ENCODE measurements around the gene AKR1E2.

AKR1E2 gene

DNA sequence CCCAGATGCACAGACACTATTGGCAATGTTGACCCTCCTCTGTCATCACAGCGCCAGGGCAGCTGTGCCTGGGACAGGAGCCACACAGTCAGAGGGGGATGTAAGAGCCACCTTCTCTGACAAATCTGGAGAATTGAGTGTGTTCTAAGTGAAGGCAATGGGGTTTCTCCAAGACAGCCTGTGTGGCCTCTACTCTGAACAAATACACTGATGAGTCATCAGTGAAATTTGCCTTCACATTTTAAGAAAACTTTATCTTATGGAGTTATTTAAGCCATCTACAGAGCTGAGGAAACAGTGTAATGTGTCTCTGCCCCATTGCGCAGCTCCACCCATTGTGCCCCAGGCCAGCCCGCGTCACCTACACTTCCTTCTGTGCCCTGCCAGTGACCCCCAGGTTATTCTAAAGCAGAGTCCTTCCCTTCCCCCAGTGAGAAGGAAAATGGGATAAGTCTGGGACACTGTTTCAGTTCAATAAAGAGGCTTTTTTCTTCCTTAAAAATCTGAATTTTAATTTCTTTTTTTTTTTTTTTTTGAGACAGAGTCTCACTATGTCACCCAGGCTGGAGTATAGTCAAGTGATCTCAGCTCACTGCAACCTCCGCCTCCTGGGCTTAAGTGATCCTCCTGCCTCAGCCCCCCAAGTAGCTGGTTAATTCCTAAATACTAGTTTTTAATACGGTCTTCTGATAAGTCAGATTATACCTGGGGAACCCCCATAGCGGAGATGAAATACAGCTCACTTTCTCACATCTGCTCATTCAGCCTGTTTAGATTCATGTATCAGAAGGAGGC is 21.8 kb downstream of the AKR1E2 start:
- DNase-seq: no peak

DNA sequence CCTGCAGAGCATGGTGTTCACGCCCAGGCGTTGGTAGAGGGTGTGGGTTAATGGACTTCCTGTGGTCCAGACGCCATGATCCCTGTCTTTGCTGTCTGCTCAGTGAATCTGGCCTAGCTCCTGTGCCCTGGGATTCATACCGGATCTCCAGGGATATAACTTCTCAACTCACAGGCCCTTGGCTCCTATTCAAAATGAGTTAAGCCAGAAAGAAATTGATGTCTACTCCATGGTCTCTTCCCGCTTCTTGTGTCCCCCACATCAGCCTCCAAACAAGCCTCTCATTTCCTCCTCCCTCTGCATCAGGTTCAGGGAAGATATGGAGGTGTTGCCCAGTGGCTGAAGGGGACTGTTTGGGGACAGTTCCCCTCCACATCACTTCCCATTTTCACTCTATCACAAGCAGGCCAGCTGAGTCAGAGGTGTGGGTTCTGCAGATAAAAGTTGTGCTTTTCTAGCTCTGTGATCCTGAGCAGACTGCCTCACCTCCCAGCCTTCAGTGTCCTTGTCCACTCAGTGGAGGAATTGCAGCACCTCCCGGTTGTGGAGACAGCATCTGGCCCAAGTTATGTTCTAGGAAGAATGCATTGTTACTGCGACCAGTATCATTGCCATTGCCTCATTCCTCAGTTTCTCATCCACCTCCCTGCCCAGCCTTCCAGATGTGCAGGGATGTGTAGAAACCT is 22.5 kb downstream of the AKR1E2 start:
- DNase-seq: no peak

DNA sequence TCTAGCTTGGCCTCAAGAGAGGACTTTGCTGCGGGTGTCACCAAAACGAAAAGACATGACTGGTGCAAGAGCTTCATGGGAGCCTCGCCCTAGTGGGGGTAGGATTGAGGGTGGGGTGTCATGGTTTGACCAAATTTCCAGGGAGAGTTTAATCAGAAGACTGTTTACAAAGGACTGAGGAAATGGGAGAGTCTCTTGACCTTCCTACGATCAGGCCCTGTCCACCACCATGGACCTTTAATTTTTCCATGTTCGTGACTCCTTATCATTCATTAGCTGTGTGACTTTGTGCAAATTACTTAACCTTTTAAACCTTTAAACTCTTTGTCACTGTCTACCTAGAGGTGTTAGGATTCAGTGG is 23.0 kb downstream of the AKR1E2 start:
- DNase-seq: no peak

DNA sequence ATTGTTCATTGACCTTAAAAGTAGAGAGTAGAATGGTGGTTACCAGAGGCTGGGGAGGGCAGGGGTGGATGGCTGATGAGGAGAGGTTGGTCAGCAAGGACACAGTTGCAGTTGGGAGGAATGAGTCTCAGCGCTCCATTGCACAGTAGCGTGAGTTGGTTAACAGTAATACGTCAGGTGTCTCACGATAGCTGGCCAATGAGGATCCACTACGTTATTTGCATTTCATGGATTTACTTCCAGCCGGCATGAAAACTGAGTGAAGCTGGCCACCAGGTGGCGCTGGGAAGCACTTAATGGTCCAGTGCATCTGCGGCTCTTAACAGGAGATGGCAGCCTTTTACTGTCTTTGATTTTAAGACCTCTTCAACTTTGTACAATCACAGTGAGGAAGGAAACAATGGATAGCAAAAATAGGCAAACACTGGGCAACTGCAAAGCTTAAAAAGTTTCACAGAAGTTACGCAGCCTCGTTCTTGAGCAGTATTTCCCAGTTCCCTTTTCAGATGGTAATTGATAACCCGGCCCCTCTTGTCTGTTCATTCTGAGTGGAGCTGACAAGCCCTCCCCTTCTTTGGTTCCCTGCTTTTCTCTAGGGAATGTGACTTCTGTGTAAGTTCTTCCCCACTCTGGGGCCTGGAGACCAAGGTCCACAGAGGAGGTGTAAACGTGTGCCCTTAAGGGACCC is 23.7 kb downstream of the AKR1E2 start:
- peak; percentile 91 for DNase-seq

DNA sequence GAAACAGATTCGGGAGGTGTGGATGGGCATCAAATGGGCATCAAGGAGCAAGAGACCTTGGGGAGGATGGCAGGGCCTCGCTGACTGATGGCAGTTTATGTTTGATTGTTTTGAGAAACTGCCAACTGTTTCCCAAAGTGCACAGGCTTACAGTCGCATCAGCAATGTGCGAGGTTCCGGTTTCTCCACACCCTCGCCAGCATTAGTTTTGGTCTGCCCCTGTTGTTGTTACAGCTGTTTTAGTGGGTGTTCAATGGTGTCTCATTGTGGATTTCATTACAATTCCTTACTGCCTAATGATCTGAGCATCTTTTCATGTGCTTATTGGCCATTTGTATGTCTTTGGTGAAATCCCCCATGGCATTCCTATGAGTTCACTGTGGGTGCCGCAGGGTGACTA is 24.4 kb downstream of the AKR1E2 start:
- no peak for DNase-seq

DNA sequence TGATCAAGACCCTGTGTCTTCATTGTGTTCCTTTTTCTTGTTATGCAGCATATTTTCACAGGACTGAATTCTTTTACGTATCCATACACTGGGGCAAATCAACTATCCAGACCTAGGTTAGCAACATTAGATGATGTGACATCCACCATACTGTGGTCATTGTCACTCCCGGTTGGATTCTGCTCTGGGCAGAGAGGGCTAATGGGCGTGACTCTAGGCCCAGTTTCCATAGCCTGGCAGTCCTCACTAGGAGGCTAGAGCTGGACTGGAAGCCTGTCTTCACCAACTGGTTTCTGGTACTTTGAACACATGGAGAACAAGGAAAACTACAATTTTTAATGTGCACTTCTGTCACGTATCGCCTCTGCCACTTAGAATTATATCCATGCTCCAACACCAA is 25.2 kb downstream of the AKR1E2 start:
- DNase-seq: no peak

DNA sequence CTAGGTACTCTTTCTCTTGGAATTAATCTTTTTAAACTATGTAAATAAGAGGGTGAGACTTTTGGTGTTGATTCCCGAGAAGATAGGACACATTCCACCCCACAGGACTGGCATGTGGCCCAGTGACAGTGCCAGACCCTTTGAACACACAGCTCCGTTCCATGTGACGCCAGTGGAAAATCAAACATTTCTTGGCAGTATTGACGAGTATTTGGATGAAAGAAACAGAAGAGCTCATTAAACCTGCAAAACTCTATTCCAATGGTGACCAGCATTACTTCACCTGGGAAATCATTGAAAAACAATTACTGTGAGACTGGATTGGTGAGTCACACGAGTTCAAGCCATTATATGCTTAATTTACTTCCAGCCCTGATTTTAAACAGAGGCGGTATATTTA is 25.8 kb downstream of the AKR1E2 start:
- DNase-seq: no peak

DNA sequence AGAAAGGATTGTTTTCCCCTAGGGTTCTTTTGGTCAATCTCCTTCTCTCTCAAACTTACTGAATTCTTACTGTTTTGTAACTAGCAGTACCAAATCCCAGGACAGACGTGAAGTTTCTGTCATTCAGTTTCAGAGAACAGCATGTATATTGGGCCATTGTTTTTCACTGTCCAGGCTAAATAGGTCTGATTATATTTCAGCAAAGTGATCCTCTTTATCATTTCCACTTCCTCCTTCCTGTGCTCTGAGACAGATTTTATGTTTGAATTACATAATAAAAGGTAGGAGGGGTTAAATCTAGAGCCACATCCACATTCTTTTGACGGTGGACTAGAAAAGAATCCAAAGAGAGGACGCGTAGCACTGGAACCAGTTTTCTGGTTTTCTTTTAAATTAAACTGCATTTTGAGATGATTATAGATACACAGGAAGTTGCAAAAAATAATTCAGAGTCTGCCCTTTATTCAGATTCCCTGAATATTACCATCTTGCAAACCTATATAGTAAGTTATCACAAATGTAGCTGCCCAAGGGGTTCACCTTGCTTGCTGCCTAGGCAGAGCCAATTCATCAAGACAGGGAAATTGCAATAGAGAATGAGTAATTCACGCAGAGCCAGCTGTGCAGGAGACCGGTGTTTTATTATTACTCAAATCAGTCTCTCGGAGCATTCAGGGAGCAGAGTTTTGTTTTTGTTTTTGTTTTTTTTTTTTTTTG is 40.1 kb downstream of the AKR1E2 start:
- no peak for DNase-seq

DNA sequence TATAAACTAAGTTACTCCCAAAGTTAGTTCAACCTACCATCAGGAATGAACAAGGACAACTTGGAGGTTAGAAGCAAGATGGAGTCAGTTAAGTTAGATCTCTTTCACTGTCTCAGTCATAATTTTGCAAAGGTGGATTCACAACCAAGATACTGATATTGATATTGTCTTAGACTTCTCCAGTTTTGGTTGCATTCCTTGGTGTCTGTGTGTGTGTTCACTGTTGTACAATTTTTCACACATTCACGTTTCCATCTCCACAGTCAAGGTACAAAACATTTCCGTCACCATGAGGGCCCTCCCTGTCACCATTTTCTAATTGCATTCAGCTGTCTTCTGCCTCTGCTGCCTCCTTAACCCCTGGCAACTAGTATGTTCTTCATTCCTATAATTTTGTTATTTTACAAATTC is 41.1 kb downstream of the AKR1E2 start:
- no peak for DNase-seq

DNA sequence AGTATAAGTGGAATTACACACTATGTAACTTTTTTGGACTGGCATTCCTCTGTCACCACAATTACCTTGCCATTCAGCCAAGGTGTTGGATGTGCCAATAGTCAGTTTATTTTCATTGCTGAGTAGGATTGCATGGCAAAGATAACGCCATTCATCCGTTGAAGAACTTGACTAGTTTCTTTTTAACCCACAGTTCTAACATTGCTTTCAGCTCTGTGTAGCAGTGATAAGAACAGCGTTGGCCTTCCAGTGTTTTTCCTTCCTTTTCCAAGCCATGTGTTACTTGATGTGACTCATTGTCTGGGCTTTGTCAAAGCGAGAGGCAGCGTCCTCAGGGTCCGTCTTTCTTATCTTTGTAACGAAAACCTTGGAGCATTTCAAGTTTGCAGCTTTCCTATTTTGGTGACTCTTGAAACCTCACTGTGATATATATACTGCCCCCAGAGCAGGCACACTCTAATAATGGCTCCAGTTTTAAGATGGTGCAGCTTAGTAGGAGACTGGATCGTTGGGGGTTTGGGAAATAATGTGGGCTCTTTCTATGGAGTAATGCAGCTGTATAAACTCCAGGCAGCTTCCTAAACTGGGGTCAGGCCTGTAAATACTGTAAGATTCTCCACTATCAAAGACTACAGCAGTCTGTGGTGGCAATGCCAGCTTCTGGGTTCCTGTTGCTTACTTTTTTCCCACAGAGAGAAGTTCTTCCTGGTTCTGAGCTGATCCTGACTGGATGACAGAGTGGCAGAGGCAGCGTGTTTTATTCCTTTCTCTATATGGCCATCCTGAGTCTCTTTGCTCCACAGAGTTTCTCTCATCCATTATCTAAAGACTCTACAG is 41.7 kb downstream of the AKR1E2 start:
- no peak for DNase-seq

DNA sequence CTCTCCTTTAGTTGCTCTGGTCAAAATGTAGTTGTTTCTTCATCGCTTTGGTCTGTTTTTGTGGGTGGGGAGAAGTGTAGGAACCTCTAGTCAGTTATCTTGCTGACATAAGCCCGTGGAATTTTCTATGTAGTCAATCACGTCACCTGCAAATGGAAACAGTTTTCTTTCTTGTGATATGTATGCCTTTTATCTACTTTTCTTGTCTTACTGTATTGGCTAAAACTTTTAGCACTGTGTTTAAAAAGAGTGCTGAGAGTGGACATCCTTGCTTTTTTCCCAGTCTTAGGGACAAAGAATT is 42.3 kb downstream of the AKR1E2 start:
- no peak for DNase-seq

DNA sequence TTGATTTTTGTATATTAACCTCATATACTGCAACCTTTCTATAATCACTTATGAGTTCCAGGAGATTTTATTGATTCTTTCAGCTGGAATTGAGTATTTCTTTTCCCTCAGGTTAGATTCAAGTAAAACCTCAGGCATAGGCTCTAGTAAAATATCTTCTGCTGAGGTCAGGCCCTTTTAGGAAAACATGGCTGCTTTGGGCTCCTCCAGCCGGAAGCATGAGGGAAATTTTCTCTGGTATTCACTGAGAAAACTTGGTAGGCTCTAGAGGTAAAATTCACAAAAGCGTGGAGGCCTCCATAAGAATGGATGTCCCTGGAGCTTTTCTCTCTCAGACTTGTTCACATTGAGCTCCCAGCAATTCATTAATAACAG is 56.7 kb downstream of the AKR1E2 start:
- DNase-seq: no peak

DNA sequence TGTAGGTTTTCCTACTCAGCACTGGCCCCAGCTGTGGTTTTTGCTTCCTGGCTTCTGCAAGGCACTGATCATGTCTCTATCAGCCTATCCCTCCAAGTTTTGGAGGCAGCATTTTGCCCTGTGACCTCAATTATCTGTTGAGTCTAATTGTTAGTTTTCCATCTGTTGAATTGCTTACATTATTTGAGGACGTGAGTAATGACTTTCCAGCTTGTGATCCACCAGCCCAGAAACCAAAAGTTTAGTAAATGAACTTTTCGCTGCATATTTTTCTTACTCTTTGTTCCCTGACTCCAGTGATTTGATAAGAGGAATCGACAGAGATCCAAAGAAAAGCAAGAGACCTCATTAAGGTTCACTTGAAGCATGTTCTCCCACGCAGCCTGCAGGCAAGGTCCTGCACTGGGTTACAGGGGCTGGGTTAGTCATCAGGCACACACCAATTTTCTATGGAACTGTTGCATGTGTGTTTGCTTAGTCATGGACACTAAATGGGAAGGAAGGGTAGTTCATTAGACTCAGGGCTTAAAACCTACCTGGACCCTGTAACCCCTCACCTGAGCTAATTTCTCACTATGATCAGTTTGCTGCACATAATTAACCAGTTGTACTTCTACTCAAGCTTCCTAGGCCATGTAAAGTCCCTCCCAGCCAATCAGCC is 57.2 kb downstream of the AKR1E2 start:
- no peak for DNase-seq

DNA sequence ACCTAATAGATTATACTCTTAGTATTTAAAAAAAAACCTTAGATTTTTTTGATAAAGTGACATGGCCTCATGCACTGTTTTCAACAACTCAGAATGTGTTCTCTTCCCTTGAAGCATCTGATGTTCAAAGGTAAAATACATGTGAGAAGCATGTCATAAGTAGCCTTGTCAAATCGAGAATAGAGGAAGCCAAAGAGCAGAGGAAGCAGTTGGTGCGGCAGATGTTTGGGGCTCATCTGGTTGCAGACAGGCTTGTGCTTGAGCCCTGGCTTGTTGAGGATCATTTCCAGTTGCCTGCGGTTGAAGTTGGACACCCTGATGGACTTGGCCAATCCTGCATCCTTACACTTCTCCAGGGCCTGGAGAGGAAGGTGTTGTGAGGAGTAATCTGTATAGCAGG is 59.2 kb downstream of the AKR1E2 start:
- DNase-seq: no peak

DNA sequence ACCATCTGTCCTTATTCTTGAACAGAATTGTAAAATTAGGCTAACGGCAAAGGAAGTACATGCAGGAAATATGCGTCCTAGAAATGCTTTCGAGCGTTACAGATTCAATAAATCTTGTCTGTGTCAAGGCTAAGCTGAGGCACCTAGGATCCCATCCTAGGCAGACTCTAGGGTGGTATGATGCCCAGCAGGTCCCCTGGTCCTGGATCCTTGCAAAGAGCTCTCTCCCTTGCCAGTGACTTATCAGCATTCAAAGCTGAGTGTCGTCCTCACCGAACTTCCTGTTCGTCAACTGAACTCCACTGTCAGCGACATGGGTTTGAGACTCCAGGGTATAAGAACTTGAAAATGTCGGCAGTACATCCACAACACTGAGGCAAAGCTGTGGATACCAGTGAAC is 61.5 kb downstream of the AKR1E2 start:
- no peak for DNase-seq

DNA sequence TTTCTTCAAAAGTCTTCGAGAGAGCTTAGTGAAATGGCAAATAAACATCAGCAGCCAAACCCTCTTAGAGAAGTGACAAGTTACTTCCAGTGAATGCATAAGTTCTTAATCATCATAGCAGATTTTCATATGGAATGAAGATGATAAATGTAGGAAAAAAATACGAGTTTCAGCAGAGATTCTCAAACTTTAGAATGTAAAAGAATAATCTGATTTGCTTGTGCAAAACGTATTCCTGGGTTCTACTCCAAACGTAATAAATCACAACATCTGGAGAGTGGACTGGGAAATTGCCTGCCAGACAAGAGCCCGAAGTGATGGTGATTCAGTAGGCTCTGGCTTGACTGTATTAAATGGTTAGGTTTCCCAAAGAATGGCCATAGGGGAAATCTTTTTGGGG is 62.2 kb downstream of the AKR1E2 start:
- no peak for DNase-seq

DNA sequence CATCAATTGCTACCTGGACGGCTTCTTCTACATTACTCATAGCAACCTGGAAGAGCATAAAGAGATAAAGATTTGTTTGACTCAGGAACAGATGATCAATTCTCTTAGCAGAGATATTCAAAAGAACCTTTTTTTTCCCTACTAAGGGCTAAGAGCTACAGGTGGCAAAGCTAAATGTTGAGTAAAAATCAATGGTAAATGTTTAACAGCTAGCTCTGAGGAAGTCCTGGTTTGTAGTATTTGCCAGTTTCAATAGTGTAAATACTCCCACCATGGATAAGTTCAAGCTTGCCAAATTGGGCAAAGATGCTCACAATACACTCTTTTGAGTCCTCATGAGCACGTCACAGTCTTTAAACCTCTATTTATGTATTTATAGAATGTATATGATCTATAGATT is 64.0 kb downstream of the AKR1E2 start:
- DNase-seq: no peak

DNA sequence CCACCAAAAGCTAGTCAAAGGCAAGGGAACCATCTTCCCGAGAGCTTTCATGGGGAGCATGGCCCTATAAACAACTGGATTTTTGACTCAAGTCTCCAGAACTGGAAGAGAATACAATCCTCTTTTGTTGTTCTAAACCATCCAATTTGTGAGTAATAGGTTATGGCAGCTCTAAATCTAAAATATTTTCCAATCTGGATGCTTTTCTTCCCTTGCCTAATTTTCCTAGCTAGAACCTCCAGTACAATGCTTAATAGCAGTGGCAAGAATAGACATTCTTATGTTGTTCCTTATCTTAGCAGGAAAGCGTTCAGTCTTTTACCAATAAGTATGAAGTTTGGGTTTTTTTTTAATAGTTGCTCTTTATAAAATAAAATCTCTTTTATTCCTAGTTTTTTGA is 66.7 kb downstream of the AKR1E2 start:
- DNase-seq: no peak

DNA sequence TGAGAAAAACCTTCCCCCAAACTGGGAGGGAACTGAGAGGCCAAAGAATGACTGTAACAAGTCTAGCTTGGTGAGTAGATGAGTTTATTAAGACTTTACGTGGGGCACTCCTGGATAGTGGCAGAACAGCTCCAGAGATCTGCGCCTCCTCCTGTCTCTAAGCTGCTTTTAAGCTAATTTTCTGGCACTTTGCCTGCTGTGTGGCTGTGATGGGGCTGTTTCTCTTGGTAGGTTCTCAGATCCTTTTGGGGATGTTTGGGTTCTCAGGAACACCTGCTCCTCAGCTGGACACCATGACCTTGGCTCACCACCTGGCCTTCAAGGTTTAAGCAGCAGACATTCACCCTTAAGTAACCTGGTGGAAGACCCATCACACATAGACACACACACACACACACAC is 68.3 kb downstream of the AKR1E2 start:
- DNase-seq: no peak

Data from midbrain (tissue), 1 donor.